Measurements from ENCODE around the gene TTC27. TPM values are rescaled to one million over a fixed set of nuclear protein-coding genes. Genes with fewer than 3 reads are reported as not detected.
"Not testable (repeated sequence)": the region's sequence is repeated elsewhere in the genome, so short reads cannot be mapped to it uniquely, and the experiment has no call there.

Gene TTC27
- total RNA-seq, 1 donor from 2014 or later = 8.4 TPM

- intact Hi-C loops (cut with DNase I) = no loop called here
- peak; percentile 60 for ATAC-seq (ENCODE audit: poor library complexity)
- no peak for DNase-seq
These were observed 196.4 kb downstream of the TTC27 start for GRCh38 chr2:32824070-32824809.

- DNase-seq = peak; percentile 60
- intact Hi-C loops (cut with DNase I) = no loop called here
- ATAC-seq (ENCODE audit: poor library complexity) = peak; percentile 64
These were observed 197.5 kb downstream of the TTC27 start for GRCh38 chr2:32825291-32825712.

GRCh38 chr2:32830196-32830595 lies 202.3 kb downstream of the TTC27 start:
- DNase-seq (no peak), ATAC-seq (ENCODE audit: poor library complexity) (no peak)
- intact Hi-C loops (cut with DNase I) = no loop called here

- intact Hi-C loops (cut with DNase I) = no loop called here
- no peak for ATAC-seq (ENCODE audit: poor library complexity)
These were observed 205.0 kb downstream of the TTC27 start for GRCh38 chr2:32832821-32833220.

GRCh38 chr2:32833709-32834108 lies 205.9 kb downstream of the TTC27 start:
- ATAC-seq (ENCODE audit: poor library complexity) (no peak), DNase-seq (no peak)
- intact Hi-C loops (cut with DNase I) = no loop called here

More at GRCh38 chr2:32832821-32833220, 205.0 kb downstream of the TTC27 start:
- no peak for DNase-seq

- DNase-seq (no peak), ATAC-seq (ENCODE audit: poor library complexity) (no peak)
- intact Hi-C loops (cut with DNase I) = no loop called here
These were observed 207.3 kb downstream of the TTC27 start for GRCh38 chr2:32835148-32835547.

- DNase-seq = no peak
- intact Hi-C loops (cut with DNase I) = no loop called here
- no peak for ATAC-seq (ENCODE audit: poor library complexity)
These were observed 209.1 kb downstream of the TTC27 start for GRCh38 chr2:32836933-32837332.

- intact Hi-C loops (cut with DNase I) = no loop called here
- ATAC-seq (ENCODE audit: poor library complexity) (no peak), DNase-seq (no peak)
These were observed 210.6 kb downstream of the TTC27 start for GRCh38 chr2:32838418-32838817.

GRCh38 chr2:32838949-32839348 lies 211.1 kb downstream of the TTC27 start:
- ATAC-seq (ENCODE audit: poor library complexity) (no peak), DNase-seq (no peak)
- intact Hi-C loops (cut with DNase I) = no loop called here

GRCh38 chr2:32841931-32842898 lies 214.4 kb downstream of the TTC27 start:
- intact Hi-C loops (cut with DNase I) = no loop called here
- ATAC-seq (ENCODE audit: poor library complexity) (peak; percentile 62), DNase-seq (no peak)

GRCh38 chr2:32843699-32844098 lies 215.8 kb downstream of the TTC27 start:
- no peak for ATAC-seq (ENCODE audit: poor library complexity)
- intact Hi-C loops (cut with DNase I) = no loop called here
- no peak for DNase-seq

GRCh38 chr2:32844253-32844652 lies 216.4 kb downstream of the TTC27 start:
- ATAC-seq (ENCODE audit: poor library complexity) (no peak), DNase-seq (no peak)
- intact Hi-C loops (cut with DNase I) = no loop called here

- DNase-seq; intact Hi-C loops (cut with DNase I); ATAC-seq (ENCODE audit: poor library complexity): not testable (repeated sequence)
These were observed 218.4 kb downstream of the TTC27 start for GRCh38 chr2:32846274-32846673.

GRCh38 chr2:32847734-32848133 lies 219.9 kb downstream of the TTC27 start:
- DNase-seq = no peak
- no peak for ATAC-seq (ENCODE audit: poor library complexity)
- intact Hi-C loops (cut with DNase I) = no loop called here

GRCh38 chr2:32849456-32850194 lies 221.8 kb downstream of the TTC27 start:
- ATAC-seq (ENCODE audit: poor library complexity) = peak; percentile 84
- intact Hi-C loops (cut with DNase I) = no loop called here
- no peak for DNase-seq

GRCh38 chr2:32851777-32852439 lies 224.1 kb downstream of the TTC27 start:
- ATAC-seq (ENCODE audit: poor library complexity) (no peak), DNase-seq (no peak)
- intact Hi-C loops (cut with DNase I) = no loop called here

GRCh38 chr2:32852856-32853255 lies 225.0 kb downstream of the TTC27 start:
- DNase-seq (no peak), ATAC-seq (ENCODE audit: poor library complexity) (no peak)
- intact Hi-C loops (cut with DNase I) = no loop called here

- intact Hi-C loops (cut with DNase I) = no loop called here
- ATAC-seq (ENCODE audit: poor library complexity) (no peak), DNase-seq (no peak)
These were observed 229.0 kb downstream of the TTC27 start for GRCh38 chr2:32856891-32857290.

- ATAC-seq (ENCODE audit: poor library complexity) = no peak
- intact Hi-C loops (cut with DNase I) = no loop called here
- no peak for DNase-seq
These were observed 230.9 kb downstream of the TTC27 start for GRCh38 chr2:32858713-32859112.
